ENCODE data around the gene PDLIM7.
"Not testable (repeated sequence)": the region's sequence is repeated elsewhere in the genome, so short reads cannot be mapped to it uniquely, and the experiment has no call there.

The PDLIM7 gene, protein sequence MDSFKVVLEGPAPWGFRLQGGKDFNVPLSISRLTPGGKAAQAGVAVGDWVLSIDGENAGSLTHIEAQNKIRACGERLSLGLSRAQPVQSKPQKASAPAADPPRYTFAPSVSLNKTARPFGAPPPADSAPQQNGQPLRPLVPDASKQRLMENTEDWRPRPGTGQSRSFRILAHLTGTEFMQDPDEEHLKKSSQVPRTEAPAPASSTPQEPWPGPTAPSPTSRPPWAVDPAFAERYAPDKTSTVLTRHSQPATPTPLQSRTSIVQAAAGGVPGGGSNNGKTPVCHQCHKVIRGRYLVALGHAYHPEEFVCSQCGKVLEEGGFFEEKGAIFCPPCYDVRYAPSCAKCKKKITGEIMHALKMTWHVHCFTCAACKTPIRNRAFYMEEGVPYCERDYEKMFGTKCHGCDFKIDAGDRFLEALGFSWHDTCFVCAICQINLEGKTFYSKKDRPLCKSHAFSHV

DNA sequence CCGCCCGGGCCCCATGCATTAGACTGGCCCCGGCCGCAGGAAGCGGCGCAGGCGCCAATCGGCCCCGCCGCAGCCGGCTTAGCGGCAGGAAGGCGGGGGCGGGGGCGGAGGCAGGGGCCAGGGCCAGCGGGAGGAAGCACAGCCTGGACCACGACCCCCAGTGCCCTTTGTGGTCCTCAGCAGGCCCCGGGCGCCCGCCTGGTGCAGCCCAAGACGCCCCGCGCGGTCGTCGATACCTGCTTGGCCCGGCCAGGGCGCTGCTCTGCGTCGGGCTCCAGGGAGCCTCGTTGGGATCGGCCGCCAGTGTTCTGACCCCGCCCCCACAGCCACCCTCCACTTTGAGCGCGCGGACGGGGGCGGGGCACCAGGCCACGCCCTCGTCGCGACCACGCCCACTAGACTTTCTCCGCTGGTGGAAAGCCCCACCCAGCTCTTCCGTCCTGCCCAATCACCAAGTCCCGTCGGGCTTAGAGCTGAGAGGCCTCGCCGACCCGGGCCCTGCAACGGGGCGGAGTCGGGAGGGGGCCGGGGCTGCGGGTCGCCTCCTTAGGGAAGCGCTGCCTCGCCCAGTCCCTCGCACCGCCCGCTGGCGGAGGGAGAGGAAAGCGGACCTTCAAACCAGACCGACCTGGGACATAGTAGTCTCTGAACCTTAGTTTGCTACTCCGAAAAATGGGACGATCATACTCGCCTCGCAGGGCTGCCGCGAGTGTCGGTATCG, at the start of gene PDLIM7:
PDLIM7 (minus strand) TSS at position 313 of the 721 bp plus-strand sequence. CDS start 1,092 bp downstream, outside the sequence.
- DNase-seq (ENCODE audit: low read depth in 2 of 2, low spot score in 1 of 2), result peak; percentile 84 to 90

DNA sequence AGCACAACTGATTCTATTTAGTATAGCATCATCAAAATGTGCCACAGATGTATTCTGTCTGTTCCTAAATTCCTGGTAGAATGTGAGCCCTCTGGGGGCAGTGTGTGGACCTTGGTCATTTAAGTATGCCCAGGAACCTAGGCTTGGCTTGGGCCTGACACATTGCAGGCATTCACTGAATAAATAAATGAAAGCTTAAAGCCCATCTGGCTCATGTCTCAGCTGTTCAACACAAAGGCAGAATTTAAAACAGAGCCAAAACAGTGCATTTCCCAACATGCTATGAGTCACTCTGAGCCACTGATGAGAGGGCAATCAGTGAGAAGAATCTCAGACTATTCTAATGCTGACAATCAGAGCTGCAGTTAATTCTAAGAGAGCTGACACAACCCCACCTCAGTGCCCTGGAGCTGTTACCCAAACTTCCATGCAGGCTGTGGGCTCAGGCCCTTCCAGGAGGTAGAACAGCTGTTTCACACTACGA, 48.9 kb upstream of the PDLIM7 start:
- DNase-seq (ENCODE audit: low read depth in 2 of 2, low spot score in 1 of 2), result no peak

DNA sequence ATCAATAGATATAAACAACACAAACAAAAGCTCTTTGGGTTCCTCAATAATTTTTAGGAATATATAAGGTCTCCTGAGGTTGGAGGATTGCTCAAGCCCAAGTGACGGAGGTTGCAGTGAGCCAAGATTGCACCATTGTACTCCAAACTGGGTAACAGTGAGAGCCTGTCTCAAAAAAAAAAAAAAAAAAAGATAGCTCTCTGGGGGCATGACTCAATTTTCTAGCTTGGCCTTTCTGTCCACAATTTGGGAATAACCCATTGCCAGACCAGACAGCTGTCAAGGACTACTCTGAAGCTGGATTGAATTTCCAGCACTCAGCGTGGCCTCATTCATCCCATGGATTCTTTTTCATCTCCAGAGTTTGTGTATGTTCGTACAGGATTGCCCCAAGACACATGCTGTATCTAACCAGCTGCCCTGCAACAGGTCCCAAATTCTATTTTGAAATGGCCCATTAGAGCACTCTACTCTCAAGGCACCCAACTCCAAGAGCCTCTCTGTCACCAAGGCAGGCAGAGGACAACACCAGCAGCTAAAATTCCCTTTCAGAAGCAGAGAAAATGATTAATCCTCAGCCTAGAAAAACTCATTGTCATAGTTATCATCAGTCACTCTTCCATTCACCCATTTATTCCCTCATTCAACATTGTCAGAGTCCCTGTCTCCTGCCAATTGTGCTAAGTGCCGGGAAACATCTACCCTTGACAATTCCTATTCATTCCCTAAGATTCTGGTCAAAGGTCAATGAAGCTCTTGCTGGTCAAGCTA, 48.3 kb upstream of the PDLIM7 start:
- DNase-seq (ENCODE audit: low read depth in 2 of 2, low spot score in 1 of 2), result no peak

DNA sequence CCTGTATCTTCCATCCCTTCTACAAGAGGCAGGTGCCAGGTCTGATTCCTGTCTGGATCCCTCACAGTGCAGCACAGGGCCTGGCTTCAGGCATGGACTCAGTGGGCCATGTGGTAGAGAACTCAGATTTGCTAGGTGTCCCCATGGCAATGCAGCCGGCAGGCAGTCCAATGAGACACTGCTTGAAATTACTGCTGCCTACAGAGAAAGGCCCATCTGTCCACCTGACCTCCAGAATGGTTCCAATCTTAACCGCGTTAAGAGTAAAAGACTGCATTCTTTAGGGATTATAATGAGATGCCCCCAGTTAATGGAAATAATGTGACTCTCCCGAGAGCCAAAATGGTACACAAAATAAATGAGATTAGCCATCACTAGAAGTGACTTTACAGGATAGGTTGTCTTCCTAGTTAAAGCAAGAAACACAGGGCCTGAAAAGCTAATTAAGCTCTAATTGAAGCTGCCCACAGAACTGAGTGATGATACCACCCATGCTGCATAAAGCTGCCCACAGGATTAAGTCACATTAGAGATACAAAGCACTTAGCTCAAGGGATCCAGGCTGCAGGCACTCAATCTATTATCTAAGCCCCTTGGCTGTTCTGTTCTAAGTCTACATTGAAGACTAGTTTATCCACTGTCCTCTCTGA, 45.5 kb upstream of the PDLIM7 start:
- no peak for DNase-seq (ENCODE audit: low read depth in 2 of 2, low spot score in 1 of 2)

DNA sequence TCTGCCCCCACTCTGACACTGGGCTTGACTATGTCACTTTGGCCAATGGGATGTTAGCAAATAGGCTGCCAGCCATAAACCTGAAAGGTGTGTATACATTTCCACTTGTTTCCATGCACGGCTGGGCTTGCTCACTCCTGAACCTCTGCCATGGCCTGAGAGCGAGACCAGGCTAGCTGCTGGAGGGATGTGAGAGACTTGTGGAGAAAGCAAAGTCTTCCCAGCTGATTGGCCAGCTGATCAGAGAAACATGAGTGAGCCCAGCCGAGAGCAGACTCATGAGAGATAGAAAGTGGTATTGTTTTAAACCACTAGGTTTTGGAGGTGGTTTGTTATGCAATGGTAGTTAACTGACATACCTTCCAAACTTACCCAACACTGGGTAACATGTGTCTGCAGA, 43.0 kb upstream of the PDLIM7 start:
- no peak for DNase-seq (ENCODE audit: low read depth in 2 of 2, low spot score in 1 of 2)

DNA sequence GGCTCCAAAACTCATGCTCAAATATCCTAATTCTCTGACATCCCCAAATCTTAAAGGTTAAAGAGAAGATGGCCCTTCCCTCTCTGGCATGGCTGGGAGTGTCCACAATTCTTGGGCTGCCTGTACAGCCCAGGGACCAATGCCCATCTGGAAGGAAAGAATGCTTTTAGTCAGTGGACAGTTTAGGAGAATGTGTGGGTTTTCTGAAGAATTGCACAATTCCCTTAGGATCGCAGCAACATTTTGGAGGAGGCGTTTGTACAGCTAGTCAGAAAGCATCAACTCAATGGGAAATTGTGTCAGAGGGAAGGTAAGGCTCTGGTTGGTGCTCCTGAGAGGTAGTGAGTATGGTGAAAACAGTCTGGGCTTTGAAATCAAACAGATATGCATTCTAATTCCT, 42.0 kb upstream of the PDLIM7 start:
- DNase-seq (ENCODE audit: low read depth in 2 of 2, low spot score in 1 of 2), result no peak

DNA sequence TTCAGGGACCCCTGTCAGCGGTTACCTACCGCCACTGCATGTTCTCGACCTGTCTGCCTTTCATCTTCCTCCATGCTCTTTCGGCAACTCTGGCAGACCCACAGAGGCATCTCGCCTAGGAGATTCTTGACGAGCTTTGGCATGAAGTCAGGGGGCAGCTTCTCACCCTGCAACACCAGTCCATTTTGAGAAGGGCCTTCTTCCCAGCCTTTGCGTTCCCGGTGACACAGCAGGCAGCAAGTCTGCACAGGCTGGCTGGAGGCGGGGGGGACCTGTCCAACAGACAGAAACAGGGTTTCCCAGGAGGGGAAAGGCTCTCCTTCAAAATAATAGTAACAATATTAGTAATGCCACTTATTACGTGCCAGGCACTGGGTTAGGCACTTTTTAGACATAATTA, 41.5 kb upstream of the PDLIM7 start:
- DNase-seq (ENCODE audit: low read depth in 2 of 2, low spot score in 1 of 2), result no peak

DNA sequence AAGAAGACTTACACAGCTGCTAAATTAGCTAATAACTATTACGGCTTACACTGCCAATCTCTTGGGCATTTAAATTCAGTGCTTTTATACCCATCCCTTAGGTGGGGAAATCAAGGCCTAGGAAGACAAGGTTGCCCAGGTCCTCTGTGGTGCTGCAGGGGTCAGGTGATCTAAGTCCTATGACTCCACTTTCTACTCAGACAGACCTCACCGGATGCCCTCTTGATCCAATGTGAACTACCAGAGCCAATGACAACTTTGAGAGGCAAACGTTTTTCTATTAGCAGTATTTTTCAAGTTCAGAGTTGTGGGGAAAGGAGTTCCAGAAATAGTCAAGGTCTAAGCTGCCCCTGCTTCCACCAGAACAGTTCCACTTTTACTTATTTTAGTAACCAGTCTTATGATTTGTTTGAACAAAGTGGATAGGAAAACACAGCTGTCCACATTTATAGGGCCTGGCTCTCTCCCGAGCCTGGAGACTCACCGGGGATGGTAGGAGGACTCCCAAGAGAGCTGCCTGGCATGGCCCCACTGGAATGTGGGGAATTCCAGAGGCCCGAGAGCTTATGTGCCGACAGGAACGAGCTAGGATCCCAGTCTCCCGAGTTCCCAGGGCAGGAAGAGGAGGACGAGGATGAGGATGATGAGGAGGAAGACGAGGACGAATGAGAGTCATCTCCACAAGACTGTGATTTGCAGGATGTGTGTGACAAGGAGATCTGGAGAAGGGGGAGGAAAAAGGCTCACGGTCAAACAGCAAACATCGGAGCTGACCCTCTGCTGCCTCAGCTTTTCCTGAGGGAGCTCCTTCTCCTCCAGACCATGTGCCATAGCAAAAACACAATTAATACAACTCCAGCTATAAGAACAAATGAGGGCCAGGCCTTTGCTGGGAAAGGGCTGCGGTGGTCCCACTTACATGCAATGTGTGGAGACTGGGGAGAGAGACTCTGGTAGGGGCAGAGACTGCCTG, 40.3 kb upstream of the PDLIM7 start:
- no peak for DNase-seq (ENCODE audit: low read depth in 2 of 2, low spot score in 1 of 2)

DNA sequence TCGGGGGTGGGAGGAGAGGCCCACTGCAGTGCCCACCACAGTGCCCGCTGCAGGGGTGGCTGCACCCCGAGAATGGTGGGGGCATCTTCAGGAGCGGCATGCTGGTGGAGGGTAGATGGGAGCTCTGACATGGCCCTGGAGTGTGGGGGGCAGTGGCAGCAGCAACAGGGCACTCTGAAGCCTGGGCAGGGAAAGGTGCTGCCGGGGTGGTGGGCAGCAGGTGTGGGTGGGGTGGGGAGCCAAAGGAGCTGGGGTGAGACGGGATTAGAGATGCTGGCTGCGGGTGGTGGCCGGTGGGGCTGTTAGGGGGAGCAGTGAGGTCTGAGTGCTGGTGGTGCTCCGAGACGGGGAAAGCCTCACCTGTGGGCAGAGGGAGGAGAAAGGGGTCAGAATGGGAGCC, 39.0 kb upstream of the PDLIM7 start:
- no peak for DNase-seq (ENCODE audit: low read depth in 2 of 2, low spot score in 1 of 2)

DNA sequence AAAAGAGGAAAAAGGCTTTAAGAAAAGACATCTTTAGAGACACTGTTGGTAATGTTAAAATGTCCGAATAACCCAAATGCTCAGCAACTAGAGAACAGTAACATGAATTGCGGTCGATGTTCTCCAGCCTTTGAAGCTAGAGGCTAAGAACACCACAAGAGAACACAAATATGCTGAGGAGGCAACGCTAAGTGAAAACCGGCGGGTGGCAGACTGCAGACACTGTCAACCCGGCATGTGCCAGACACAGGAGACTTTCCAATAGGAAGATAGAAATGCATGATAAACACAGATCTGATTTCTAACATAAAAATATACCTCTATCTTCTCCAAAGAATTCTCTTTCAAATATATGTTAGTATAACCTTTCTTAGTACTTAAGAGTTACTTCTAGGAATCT, 37.7 kb upstream of the PDLIM7 start:
- no peak for DNase-seq (ENCODE audit: low read depth in 2 of 2, low spot score in 1 of 2)

DNA sequence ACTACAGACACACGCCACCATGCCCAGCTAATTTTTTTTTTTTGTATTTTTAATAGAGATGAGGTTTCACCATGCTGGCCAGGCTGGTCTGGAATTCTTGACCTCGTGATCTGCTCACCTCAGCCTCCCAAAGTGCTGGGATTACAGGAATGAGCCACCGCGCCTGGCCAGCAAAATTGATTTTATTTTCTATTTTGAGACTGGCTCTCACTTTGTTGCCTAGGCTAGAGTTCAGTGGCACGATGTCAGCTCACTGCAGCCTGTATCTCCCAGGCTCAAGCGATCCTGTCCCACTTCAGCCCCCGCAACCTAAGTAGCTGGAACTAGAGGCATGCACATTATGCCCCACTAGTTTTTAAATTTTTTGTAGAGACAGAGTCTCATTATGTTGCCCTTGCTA, 37.0 kb upstream of the PDLIM7 start:
- not testable (repeated sequence) for DNase-seq (ENCODE audit: low read depth in 2 of 2, low spot score in 1 of 2)

DNA sequence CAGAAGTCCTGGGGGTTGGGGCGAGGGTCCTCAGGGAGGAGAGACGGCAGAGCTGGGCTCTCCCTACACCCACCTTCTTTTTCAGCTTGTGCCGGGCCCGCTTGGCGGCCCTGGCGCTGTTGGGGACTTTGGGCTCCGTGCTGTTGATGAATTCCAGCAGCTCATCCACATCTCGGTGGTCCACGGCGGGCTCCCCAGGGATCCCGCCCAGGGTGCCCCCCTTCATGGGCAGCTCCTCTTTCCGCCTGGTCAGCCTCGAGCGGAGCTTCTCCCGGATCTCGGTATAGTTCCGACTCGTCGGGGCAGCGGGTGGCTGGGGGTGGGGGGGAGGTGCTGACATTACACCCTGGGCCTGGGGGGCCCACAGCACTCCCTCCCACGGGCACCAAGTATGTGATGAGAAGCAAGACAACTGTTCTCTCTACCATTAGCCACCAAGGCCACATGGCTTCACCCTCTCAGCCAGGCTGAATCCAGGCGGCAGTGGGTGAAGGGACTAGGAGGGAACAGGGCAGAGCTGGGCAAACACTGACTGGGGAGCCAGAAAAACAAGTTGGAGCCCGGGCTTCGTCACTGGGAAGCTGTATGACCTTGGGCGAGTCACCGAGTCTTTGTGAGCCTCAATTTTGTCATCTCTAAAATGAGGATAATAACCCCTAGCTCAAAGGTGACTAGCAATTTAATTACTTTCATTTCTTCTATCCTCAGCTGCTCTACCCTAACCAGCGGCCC, 34.0 kb upstream of the PDLIM7 start:
- no peak for DNase-seq (ENCODE audit: low read depth in 2 of 2, low spot score in 1 of 2)

DNA sequence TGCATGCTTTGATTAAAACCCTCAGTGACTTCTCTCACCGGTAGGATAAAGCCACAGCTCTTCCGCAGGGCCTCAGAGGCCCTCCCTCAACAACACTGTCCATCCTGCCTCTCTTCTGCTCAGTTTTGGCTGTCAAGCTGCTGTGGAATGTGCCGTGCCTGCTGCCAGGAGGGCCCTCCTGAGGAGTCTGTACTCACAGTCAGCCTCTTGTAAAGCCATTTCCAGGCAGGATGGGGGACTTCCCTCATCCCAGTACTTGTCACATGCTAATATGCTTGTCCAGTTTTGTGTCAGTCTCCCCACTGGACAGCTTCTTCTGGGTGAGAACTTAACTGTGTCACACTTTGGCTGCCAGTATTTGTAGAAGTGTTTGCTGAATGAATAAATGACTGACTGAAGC, 33.2 kb upstream of the PDLIM7 start:
- no peak for DNase-seq (ENCODE audit: low read depth in 2 of 2, low spot score in 1 of 2)

DNA sequence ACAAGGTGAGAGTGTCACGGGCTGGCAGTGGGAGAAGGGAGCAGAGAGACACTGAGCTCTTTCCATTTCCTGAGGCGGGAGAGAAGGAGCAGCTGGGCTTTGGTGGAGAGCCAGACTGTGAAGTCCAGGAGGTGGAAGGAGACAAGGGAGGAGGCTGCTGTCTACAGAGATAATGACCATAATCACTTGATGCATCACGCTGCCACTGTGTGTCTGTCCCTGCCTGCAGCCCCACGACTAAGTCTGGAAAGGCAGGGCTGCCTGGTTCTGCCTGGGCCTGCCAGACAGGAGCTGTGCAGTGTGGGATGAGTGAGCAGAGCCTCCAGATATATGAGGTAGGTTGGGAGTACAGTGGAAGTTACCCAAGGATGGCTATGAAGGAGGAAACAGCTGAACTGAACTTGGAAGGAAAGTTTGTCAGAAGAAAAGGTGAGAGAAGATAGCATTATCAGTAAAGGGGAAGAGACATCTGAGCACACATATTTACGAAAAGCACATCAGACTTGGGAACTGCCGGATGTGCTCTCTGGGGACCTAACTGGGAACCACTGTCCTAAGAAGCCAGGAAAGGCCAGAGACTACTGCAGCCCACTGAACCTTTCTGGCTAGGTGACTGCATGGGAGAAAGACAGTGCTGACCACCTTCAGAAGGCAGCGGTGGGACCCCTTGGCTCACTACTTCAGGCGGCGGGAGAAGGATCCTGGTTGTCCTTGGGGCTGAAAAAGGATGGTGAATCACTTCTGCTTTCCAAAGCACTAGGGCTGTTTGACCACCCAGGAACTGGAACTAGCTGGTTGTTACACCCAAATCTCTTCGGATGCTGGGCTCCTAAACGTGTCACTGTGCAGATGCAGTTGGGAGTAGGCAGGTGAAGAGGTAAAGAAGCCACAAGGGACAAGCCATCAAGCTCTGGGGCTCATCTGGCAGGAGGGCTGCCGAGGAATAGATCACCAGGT, 32.1 kb upstream of the PDLIM7 start:
- DNase-seq (ENCODE audit: low read depth in 2 of 2, low spot score in 1 of 2), result no peak

DNA sequence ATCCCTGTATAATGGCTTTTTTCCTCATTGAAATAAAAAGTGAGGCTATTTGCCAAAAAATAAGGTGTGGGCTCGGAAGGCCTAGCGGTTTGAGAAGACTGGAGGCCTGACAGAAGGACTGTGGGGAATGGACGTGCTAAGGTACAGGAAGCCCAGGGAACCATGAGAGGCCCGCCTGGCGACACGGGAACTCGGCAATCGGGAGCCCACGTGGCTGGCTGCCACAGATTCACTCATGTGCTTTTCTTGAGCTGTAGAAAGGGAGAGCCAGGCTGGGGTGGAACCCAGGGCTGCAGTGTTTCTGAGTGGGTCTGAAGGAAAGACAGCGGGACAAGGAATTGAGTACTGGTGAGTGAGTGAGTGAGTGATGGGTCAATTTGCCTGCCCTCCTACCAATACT, 31.2 kb upstream of the PDLIM7 start:
- DNase-seq (ENCODE audit: low read depth in 2 of 2, low spot score in 1 of 2), result no peak

DNA sequence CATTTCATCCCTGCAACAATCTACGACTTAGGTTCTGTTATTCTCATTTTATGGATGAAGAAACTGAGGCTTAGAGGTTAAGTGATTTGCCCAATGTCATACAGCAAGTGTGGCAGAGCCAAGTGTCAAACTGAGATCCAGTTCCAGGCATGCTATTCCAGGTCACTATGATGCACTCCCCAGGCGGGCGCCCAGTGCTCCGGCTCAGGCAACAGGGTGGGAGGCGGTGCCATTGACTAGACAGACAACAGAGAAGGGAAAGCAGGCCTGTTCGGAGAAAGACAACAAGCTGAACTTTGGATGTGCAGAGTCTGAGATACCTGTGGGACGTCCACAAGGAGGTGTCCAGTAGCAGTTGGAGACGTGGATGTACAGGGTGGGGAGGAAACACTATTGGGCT, 30.2 kb upstream of the PDLIM7 start:
- DNase-seq (ENCODE audit: low read depth in 2 of 2, low spot score in 1 of 2), result no peak

DNA sequence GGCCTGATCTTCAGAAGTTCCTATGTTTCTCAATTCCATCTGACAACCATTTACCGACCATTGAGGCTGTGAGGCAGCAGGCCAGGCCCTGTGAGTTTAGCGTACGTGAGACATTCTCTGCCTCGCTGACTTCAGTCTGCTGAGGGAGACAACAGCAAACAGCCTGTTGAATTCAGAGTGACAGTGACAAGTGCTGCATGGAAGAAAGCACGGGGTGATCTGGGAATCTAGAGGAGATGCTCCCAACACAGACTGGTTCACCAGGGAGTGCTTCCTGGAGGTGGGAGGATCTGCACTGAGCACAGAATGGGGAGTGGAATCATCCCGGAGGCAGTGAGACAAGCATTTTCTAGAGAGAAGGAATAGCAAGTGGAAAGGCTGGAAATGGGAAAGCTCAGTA, 29.4 kb upstream of the PDLIM7 start:
- no peak for DNase-seq (ENCODE audit: low read depth in 2 of 2, low spot score in 1 of 2)

DNA sequence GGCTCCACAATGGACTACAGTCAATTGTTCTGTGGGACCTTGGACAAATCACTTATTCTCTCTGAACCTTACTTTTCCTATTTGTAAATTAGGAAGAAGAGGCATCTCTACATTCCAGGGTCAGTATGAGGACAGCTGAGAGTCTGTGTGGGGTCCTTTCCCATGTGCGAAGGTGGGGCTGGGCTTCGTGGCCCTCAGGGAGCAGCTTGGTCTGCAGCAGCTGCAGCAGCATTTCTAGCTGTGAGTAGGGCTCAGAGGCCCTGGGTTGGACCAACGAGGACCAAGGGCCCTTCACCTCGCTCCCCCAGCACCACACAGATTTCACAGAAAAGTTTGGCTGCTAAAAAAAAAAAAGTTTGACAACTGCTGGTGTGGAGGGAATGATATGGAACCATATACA, 28.8 kb upstream of the PDLIM7 start:
- no peak for DNase-seq (ENCODE audit: low read depth in 2 of 2, low spot score in 1 of 2)
